WTC11 (cell line): ENCODE results near the gene COL4A2. TPM values are rescaled to one million over a fixed set of nuclear protein-coding genes. Genes with fewer than 3 reads are reported as not detected.

Experiments used
- ATAC-seq: fragments of 200-7000 bp; cut with Tn5 transposase; 2 replicates; pipeline ENCODE4 v1.10.0; 2021; ENCODE audit warnings: mild to moderate bottlenecking, moderate library complexity
- CTCF ChIA-PET: fragments of 300-600 bp; sonication (Branson Sonifier 250); formaldehyde crosslinking; loops from one replicate; lab custom pipeline; 2021; ENCODE audit warnings: antibody characterized with exemption; lab: Charles Lee
- POLR2A ChIA-PET: fragments of 350-600 bp; sonication (Branson Sonifier 250); formaldehyde crosslinking; loops from one replicate; lab custom pipeline; 2021; ENCODE audit warnings: antibody characterized with exemption; lab: Charles Lee
- DNase-seq: peaks from one replicate; pipeline ENCODE4 v3.0.0; 2021; ENCODE audit warnings: low spot score
- H3K27ac Mint-ChIP-seq: 2 replicates; pipeline ENCODE4 v1.8.0; 2021; ENCODE audit warnings: mixed read lengths
- H3K27me3 Mint-ChIP-seq: 2 replicates; pipeline ENCODE4 v1.8.0; 2021; ENCODE audit warnings: low read depth, mild to moderate bottlenecking, moderate library complexity, mixed read lengths
- H3K36me3 Mint-ChIP-seq: 2 replicates; pipeline ENCODE4 v1.8.0; 2021; ENCODE audit warnings: mixed read lengths
- H3K4me1 Mint-ChIP-seq: 2 replicates; pipeline ENCODE4 v1.8.0; 2022; ENCODE audit warnings: mixed read lengths
- H3K4me3 Mint-ChIP-seq: 2 replicates; pipeline ENCODE4 v1.8.0; 2021; ENCODE audit warnings: mild to moderate bottlenecking, moderate library complexity, mixed read lengths
- H3K9me3 Mint-ChIP-seq: 2 replicates; pipeline ENCODE4 v1.8.0; 2021; ENCODE audit warnings: mixed read lengths
- ATF2 ChIP-seq: sonication (generic); formaldehyde crosslinking; IDR thresholded peaks from 2 replicates; pipeline ENCODE4 v1.8.1; 2022; ENCODE audit warnings: low read depth, missing genetic modification reagents, borderline replicate concordance
- ATF3 ChIP-seq: sonication (generic); formaldehyde crosslinking; conservative IDR thresholded peaks from 2 replicates; pipeline ENCODE4 v1.8.1; 2022; ENCODE audit warnings: mild to moderate bottlenecking, missing genetic modification reagents
- ATF6 ChIP-seq: sonication (generic); formaldehyde crosslinking; IDR thresholded peaks from 2 replicates; pipeline ENCODE4 v1.8.1; 2023; ENCODE audit warnings: mild to moderate bottlenecking, missing genetic modification reagents
- CBFB ChIP-seq: sonication (generic); formaldehyde crosslinking; IDR thresholded peaks from 2 replicates; pipeline ENCODE4 v1.8.1; 2022; ENCODE audit warnings: mild to moderate bottlenecking, low read depth, missing genetic modification reagents
- CREM ChIP-seq: sonication (generic); formaldehyde crosslinking; IDR thresholded peaks from 2 replicates; pipeline ENCODE4 v1.8.1; 2022; ENCODE audit warnings: mild to moderate bottlenecking, missing genetic modification reagents, moderate library complexity
- E2F4 ChIP-seq: sonication (generic); formaldehyde crosslinking; IDR thresholded peaks from 2 replicates; pipeline ENCODE4 v1.8.1; 2022; ENCODE audit warnings: low read depth, mild to moderate bottlenecking, moderate library complexity, missing genetic modification reagents, borderline replicate concordance
- ELF4 ChIP-seq: sonication (generic); formaldehyde crosslinking; IDR thresholded peaks from 2 replicates; pipeline ENCODE4 v1.8.1; 2022; ENCODE audit warnings: low read depth, mild to moderate bottlenecking, moderate library complexity, missing genetic modification reagents
- ETV6 ChIP-seq: sonication (generic); formaldehyde crosslinking; IDR thresholded peaks from 2 replicates; pipeline ENCODE4 v1.8.1; 2022; ENCODE audit warnings: mild to moderate bottlenecking, missing genetic modification reagents
- FOXK1 ChIP-seq: sonication (generic); formaldehyde crosslinking; IDR thresholded peaks from 2 replicates; pipeline ENCODE4 v1.8.0; 2022; ENCODE audit warnings: mild to moderate bottlenecking, moderate library complexity, missing genetic modification reagents
- GABPB1 ChIP-seq: sonication (generic); formaldehyde crosslinking; IDR thresholded peaks from 2 replicates; pipeline ENCODE4 v1.8.1; 2023; ENCODE audit warnings: mild to moderate bottlenecking, missing genetic modification reagents
- GRHL2 ChIP-seq: fragments of 250-450 bp; sonication (Bioruptor Pico); IDR thresholded peaks from 2 replicates; pipeline ENCODE4 v1.8.0; 2022; ENCODE audit warnings: mild to moderate bottlenecking, moderate library complexity; ENCODE audit not compliant: insufficient replicate concordance, severe bottlenecking
- IRF1 ChIP-seq: sonication (generic); formaldehyde crosslinking; IDR thresholded peaks from 2 replicates; pipeline ENCODE4 v1.8.0; 2023; ENCODE audit warnings: missing genetic modification reagents
- MXD4 ChIP-seq: fragments of 250-450 bp; sonication (Bioruptor Pico); IDR thresholded peaks from 2 replicates; pipeline ENCODE4 v1.8.0; 2021; ENCODE audit warnings: mild to moderate bottlenecking, moderate library complexity, borderline replicate concordance
- NFATC4 ChIP-seq: fragments of 250-450 bp; sonication (Bioruptor Pico); IDR thresholded peaks from 2 replicates; pipeline ENCODE4 v1.9.0; 2021; ENCODE audit warnings: mild to moderate bottlenecking
- NFE2L1 ChIP-seq: sonication (generic); formaldehyde crosslinking; IDR thresholded peaks from 2 replicates; pipeline ENCODE4 v1.8.1; 2023; ENCODE audit warnings: missing genetic modification reagents
- NFYB ChIP-seq: sonication (generic); formaldehyde crosslinking; conservative IDR thresholded peaks from 2 replicates; pipeline ENCODE4 v1.8.0; 2022; ENCODE audit warnings: low read depth, missing genetic modification reagents
- NR3C1 ChIP-seq: sonication (generic); formaldehyde crosslinking; conservative IDR thresholded peaks from 2 replicates; pipeline ENCODE4 v1.8.1; 2023; ENCODE audit warnings: low read depth, mild to moderate bottlenecking, missing genetic modification reagents
- PREB ChIP-seq: sonication (generic); formaldehyde crosslinking; IDR thresholded peaks from 2 replicates; pipeline ENCODE4 v1.8.1; 2022; ENCODE audit warnings: mild to moderate bottlenecking, missing genetic modification reagents, moderate library complexity, borderline replicate concordance
- PRRX2 ChIP-seq: fragments of 250-450 bp; sonication (Bioruptor Pico); IDR thresholded peaks from 2 replicates; pipeline ENCODE4 v1.8.0; 2021; ENCODE audit warnings: mild to moderate bottlenecking
- RORB ChIP-seq: fragments of 250-450 bp; sonication (Bioruptor Pico); IDR thresholded peaks from 2 replicates; pipeline ENCODE4 v1.9.0; 2021; ENCODE audit warnings: mild to moderate bottlenecking
- SMAD4 ChIP-seq: sonication (generic); formaldehyde crosslinking; IDR thresholded peaks from 2 replicates; pipeline ENCODE4 v1.8.0; 2022; ENCODE audit warnings: mild to moderate bottlenecking, missing genetic modification reagents
- TCF7 ChIP-seq: sonication (generic); formaldehyde crosslinking; IDR thresholded peaks from 2 replicates; pipeline ENCODE4 v1.8.0; 2022; ENCODE audit warnings: mild to moderate bottlenecking, low read depth, missing genetic modification reagents, moderate library complexity
- ZNF121 ChIP-seq: sonication (generic); formaldehyde crosslinking; IDR thresholded peaks from 2 replicates; pipeline ENCODE4 v1.8.0; 2023; ENCODE audit warnings: missing genetic modification reagents
- ZNF138 ChIP-seq: sonication (generic); formaldehyde crosslinking; conservative IDR thresholded peaks from 2 replicates; pipeline ENCODE4 v1.8.1; 2022; ENCODE audit warnings: mild to moderate bottlenecking, moderate library complexity, missing genetic modification reagents
- ZNF317 ChIP-seq: sonication (generic); formaldehyde crosslinking; IDR thresholded peaks from 2 replicates; pipeline ENCODE4 v1.8.1; 2023; ENCODE audit warnings: low read depth, mild to moderate bottlenecking, moderate library complexity, missing genetic modification reagents, borderline replicate concordance
- total RNA-seq: library from RNA; stranded (reverse); gene quantifications from 3 replicates; pipeline ENCODE4 v1.2.3, GENCODE V29; 2021

COL4A2 gene
- total RNA-seq, 1 experiment from 2014 or later, result 109 TPM

GRCh38 chr13:110306960-110307766 is at the start of gene COL4A2, which contains the start of gene COL4A1 (continued):
- TF ChIP-seq ATF2 (CRISPR knock-in tag) (no peak), NFYB (CRISPR knock-in tag) (no peak), RORB (CRISPR knock-in tag) (no peak), ETV6 (peak; percentile 94; the same call in 1 of the 2 replicates), TCF7 (CRISPR knock-in tag) (no peak), FOXK1 (CRISPR knock-in tag) (peak; percentile 19; the same call in 1 of the 2 replicates), ZNF138 (CRISPR knock-in tag) (no peak), NFATC4 (no peak), PREB (no peak), ZNF121 (CRISPR knock-in tag) (no peak), MXD4 (no peak), CBFB (CRISPR knock-in tag) (no peak), NR3C1 (CRISPR knock-in tag) (no peak), ATF6 (CRISPR knock-in tag) (no peak), PRRX2 (CRISPR knock-in tag) (no peak), GABPB1 (CRISPR knock-in tag) (no peak), IRF1 (CRISPR knock-in tag) (peak; percentile 60; the same call in 1 of the 2 replicates)
- TF ChIP-seq, all 79 proteins: peak for 16

- POLR2A ChIA-PET, result no interaction called here
- ATAC-seq, result no peak
- Mint-ChIP-seq H3K4me1 (peaks cover 18% of the 10 kb centered on the region), H3K27ac (no peak overlapping the region), H3K27me3 (no peaks in the 10 kb centered on the region), H3K36me3 (no peaks in the 10 kb centered on the region), H3K9me3 (no peaks in the 10 kb centered on the region), H3K4me3 (no peak overlapping the region)
- DNase-seq, result no peak
- no peak for TF ChIP-seq CREM
- no peak for TF ChIP-seq ZNF317 (CRISPR knock-in tag)
- no peak for TF ChIP-seq ELF4 (CRISPR knock-in tag)
- TF ChIP-seq NFE2L1 (CRISPR knock-in tag), result no peak
- no peak for TF ChIP-seq ZNF138 (CRISPR knock-in tag)
- TF ChIP-seq E2F4 (CRISPR knock-in tag), result no peak
- TF ChIP-seq ATF3, result no peak
- no peak for TF ChIP-seq SMAD4
- TF ChIP-seq PRRX2 (CRISPR knock-in tag), result no peak
- TF ChIP-seq GRHL2 (CRISPR knock-in tag), result no peak
- CTCF ChIA-PET, result interaction anchor here (2.3 kb wide), 1 partner anchor 10 kb away, joined by 6 read pairs; no protein-coding TSS in a partner anchor
These were observed 49.7 kb upstream of the COL4A2 start for GRCh38 chr13:110257408-110257807.
